Measurements from ENCODE around the gene ENOX2.

DNA sequence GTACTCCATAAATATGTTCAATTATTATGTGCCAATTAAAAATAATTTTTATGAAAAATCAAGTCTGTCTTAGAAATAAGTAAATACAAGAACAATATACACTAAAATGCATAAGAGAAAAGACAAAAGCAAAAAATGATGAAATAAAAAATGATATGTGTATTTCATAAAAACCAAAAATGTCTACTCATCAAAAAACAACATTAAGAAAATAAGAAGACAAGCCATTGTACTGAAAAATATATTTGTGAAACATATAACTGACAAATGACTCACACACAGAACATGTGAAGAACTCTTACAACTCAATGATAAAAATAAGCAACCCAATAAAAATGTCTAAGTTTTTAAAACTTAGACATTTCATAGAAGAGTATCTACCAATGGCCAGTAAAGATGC is 34.1 kb upstream of the ENOX2 start:
- no peak for TF ChIP-seq POLR2AphosphoS5 (IDR thresholded peaks at IDR 0.05; ENCODE audit: borderline replicate concordance, low read depth, low read length)
- TF ChIP-seq EZH2 (IDR thresholded peaks at IDR 0.05): no peak

Measured in SK-N-MC (cell line).